ENCODE results near the gene SNTB2. TPM values are rescaled to one million over a fixed set of nuclear protein-coding genes. Genes with fewer than 3 reads are reported as not detected.

The SNTB2 gene
- total and polyA plus RNA-seq, 10 of the 15 experiments (the other 5 are each of a cell fraction or from before 2014, with no cell fraction given): 1.2 to 15.7 (median 5.0) TPM

DNA sequence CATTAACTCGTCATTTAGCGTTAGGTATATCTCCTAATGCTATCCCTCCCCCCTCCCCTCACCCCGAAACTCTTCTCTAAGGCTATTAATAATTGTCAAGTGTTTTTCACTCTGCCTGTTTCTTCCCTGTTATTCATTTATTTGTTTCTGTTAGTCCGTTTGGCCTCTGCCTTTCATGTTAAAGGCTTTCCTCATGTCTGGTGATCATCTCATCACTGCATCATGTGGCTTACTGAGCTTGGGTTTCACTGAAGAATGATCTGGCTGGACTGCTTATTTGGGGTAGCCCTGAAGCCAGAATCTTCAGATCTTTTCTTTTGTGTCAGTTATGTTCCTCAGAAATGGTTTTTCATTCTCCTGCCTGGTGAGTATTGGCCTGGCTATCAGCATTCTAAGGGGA, 45.0 kb upstream of the SNTB2 start:
- Histone ChIP-seq H3K4me2 (ENCODE audit: control insufficient read depth, insufficient read depth) (no peak overlapping the region), H3K9me3 (replicated peaks; ENCODE audit: control insufficient read depth, insufficient read depth, low read length) (no peaks in the 10 kb centered on the region), H3K79me2 (ENCODE audit: control insufficient read depth, insufficient read depth, low read length) (peaks cover 4% of the 10 kb centered on the region), H3K27me3 (replicated peaks in 1 of 2; ENCODE audit: control insufficient read depth in 2 of 2, insufficient read depth in 2 of 2, low read length in 1 of 2) (no peaks in the 10 kb centered on the region), H3K36me3 (ENCODE audit: control insufficient read depth in 2 of 2, insufficient read depth in 2 of 2, low read length in 1 of 2) (peaks cover 20 to 35% of the 10 kb centered on the region in 2 experiments), H4K20me1 (ENCODE audit: control insufficient read depth, insufficient read depth) (no peaks in the 10 kb centered on the region), H2AFZ (ENCODE audit: control insufficient read depth, low read depth, low read length) (no peak overlapping the region), H3K9ac (ENCODE audit: control insufficient read depth, insufficient read depth, low read length) (no peak overlapping the region), H3K27ac (ENCODE audit: control insufficient read depth, insufficient read depth) (no peak overlapping the region), H3K4me3 (no peak overlapping the region), H3K4me1 (ENCODE audit: control insufficient read depth, insufficient read depth, low read length) (no peaks in the 10 kb centered on the region)
- ChIA-PET SMC1A (ENCODE audit: uncharacterized antibody, unreplicated experiment) (interaction anchor here (0.6 kb wide), 1 partner anchor 9 kb away, joined by 3 read pairs; the partner anchor contains the start of gene UTP4), POLR2A (no interaction called here), RAD21 (ENCODE audit: unreplicated experiment) (no interaction called here), CTCF (interaction anchor here (1.1 to 1.7 kb wide), 3 partner anchors 14 to 146 kb away, joined by 3 to 4 read pairs (median 4); no protein-coding TSS in a partner anchor)
- BruUV-seq (replicated peaks): no TSS peak
- no peak for TF ChIP-seq GABPA (IDR thresholded peaks at IDR 0.05; ENCODE audit: low read depth)
- TF ChIP-seq, protein P1, sequence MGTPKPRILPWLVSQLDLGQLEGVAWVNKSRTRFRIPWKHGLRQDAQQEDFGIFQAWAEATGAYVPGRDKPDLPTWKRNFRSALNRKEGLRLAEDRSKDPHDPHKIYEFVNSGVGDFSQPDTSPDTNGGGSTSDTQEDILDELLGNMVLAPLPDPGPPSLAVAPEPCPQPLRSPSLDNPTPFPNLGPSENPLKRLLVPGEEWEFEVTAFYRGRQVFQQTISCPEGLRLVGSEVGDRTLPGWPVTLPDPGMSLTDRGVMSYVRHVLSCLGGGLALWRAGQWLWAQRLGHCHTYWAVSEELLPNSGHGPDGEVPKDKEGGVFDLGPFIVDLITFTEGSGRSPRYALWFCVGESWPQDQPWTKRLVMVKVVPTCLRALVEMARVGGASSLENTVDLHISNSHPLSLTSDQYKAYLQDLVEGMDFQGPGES (IDR thresholded peaks at IDR 0.05): no peak
- no peak for TF ChIP-seq POU2F2 (IDR thresholded peaks at IDR 0.05; ENCODE audit: borderline replicate concordance, low read depth, low read length)
- no peak for TF ChIP-seq ELK1 (IDR thresholded peaks at IDR 0.05; ENCODE audit: low read depth, low read length)
- TF ChIP-seq BCL11A (IDR thresholded peaks at IDR 0.05; ENCODE audit: low read depth, low read length): no peak
- WGBS (ENCODE audit: insufficient coverage, insufficient replicate concordance, low lambda C conversion rate, missing lambda C conversion rate): 93% methylated on average over 4 of the region's 4 CpGs
- FAIRE-seq (no peak), ATAC-seq (no peak), DNase-seq (ENCODE audit: low read depth, low spot score) (no peak)
- in situ Hi-C loops (cut with MboI): no loop called here
- intact Hi-C loops (cut with micrococcal nuclease; ENCODE audit: unreplicated experiment): no loop called here

GRCh38 chr16:69143116-69143515, 43.8 kb upstream of the SNTB2 start:
- Histone ChIP-seq H2AFZ (ENCODE audit: control insufficient read depth, low read depth, low read length) (no peak overlapping the region), H3K27me3 (replicated peaks in 1 of 2; ENCODE audit: control insufficient read depth in 2 of 2, insufficient read depth in 2 of 2, low read length in 1 of 2) (no peaks in the 10 kb centered on the region), H3K9ac (ENCODE audit: control insufficient read depth, insufficient read depth, low read length) (no peak overlapping the region), H3K4me1 (ENCODE audit: control insufficient read depth, insufficient read depth, low read length) (no peaks in the 10 kb centered on the region), H3K36me3 (ENCODE audit: control insufficient read depth in 2 of 2, insufficient read depth in 2 of 2, low read length in 1 of 2) (peaks cover 20 to 32% of the 10 kb centered on the region in 2 experiments), H3K9me3 (replicated peaks; ENCODE audit: control insufficient read depth, insufficient read depth, low read length) (no peaks in the 10 kb centered on the region), H3K4me2 (ENCODE audit: control insufficient read depth, insufficient read depth) (no peak overlapping the region), H3K4me3 (no peak overlapping the region), H3K27ac (ENCODE audit: control insufficient read depth, insufficient read depth) (no peak overlapping the region), H4K20me1 (ENCODE audit: control insufficient read depth, insufficient read depth) (no peaks in the 10 kb centered on the region), H3K79me2 (ENCODE audit: control insufficient read depth, insufficient read depth, low read length) (no peaks in the 10 kb centered on the region; the same call in none of the 2 replicates)
- TF ChIP-seq CTCF (IDR thresholded peaks at IDR 0.05 in 2 of 3, conservative IDR thresholded peaks at IDR 0.05 in 1 of 3; ENCODE audit: control insufficient read depth in 2 of 3, extremely low read depth in 1 of 3, insufficient read depth in 1 of 3, low read depth in 3 of 3, low read length in 3 of 3) (0 out of 6 replicates have a peak, but pooled peaks of 1 of the 3 experiments have one; percentile 8), NR2C1 (IDR thresholded peaks at IDR 0.05) (no peak)
- FAIRE-seq: no peak
- RAD21 ChIA-PET (ENCODE audit: unreplicated experiment): no interaction called here
- ATAC-seq: peak; percentile 52
- POLR2A ChIA-PET: no interaction called here
- CTCF ChIA-PET: no interaction called here
- no peak for DNase-seq (ENCODE audit: low read depth, low spot score)
- in situ Hi-C loops (cut with MboI): no loop called here
- SMC1A ChIA-PET (ENCODE audit: uncharacterized antibody, unreplicated experiment): no interaction called here
- intact Hi-C loops (cut with micrococcal nuclease; ENCODE audit: unreplicated experiment): no loop called here
- 94% methylated on average over 11 of the region's 11 CpGs for WGBS (ENCODE audit: insufficient coverage, insufficient replicate concordance, low lambda C conversion rate, missing lambda C conversion rate)
- BruUV-seq (replicated peaks): no TSS peak
